ENCODE data around the gene CNNM4.

DNA sequence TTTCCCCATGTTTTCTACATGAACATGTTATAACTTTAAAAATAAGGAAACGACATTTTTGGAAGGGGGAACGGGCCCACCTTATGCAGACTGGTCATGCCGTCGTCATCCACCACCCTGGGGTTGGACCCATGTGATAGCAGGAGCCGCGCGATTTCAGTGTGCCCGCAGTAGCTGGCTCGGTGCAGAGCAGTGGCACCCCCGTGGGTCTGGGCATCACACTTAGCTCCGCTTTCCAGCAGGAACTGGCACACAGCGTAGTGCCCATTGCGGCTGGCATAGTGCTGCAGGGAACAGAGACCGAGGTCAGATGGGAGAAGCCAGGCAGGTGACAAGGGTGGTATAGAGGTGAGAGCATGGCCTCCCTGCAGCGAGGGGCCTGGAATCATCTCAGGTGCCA, 92.6 kb downstream of the CNNM4 start:
- TF ChIP-seq, protein P1, sequence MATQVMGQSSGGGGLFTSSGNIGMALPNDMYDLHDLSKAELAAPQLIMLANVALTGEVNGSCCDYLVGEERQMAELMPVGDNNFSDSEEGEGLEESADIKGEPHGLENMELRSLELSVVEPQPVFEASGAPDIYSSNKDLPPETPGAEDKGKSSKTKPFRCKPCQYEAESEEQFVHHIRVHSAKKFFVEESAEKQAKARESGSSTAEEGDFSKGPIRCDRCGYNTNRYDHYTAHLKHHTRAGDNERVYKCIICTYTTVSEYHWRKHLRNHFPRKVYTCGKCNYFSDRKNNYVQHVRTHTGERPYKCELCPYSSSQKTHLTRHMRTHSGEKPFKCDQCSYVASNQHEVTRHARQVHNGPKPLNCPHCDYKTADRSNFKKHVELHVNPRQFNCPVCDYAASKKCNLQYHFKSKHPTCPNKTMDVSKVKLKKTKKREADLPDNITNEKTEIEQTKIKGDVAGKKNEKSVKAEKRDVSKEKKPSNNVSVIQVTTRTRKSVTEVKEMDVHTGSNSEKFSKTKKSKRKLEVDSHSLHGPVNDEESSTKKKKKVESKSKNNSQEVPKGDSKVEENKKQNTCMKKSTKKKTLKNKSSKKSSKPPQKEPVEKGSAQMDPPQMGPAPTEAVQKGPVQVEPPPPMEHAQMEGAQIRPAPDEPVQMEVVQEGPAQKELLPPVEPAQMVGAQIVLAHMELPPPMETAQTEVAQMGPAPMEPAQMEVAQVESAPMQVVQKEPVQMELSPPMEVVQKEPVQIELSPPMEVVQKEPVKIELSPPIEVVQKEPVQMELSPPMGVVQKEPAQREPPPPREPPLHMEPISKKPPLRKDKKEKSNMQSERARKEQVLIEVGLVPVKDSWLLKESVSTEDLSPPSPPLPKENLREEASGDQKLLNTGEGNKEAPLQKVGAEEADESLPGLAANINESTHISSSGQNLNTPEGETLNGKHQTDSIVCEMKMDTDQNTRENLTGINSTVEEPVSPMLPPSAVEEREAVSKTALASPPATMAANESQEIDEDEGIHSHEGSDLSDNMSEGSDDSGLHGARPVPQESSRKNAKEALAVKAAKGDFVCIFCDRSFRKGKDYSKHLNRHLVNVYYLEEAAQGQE (tag by site-specific recombination; IDR thresholded peaks at IDR 0.05) = no peak
- TF ChIP-seq, protein P2, sequence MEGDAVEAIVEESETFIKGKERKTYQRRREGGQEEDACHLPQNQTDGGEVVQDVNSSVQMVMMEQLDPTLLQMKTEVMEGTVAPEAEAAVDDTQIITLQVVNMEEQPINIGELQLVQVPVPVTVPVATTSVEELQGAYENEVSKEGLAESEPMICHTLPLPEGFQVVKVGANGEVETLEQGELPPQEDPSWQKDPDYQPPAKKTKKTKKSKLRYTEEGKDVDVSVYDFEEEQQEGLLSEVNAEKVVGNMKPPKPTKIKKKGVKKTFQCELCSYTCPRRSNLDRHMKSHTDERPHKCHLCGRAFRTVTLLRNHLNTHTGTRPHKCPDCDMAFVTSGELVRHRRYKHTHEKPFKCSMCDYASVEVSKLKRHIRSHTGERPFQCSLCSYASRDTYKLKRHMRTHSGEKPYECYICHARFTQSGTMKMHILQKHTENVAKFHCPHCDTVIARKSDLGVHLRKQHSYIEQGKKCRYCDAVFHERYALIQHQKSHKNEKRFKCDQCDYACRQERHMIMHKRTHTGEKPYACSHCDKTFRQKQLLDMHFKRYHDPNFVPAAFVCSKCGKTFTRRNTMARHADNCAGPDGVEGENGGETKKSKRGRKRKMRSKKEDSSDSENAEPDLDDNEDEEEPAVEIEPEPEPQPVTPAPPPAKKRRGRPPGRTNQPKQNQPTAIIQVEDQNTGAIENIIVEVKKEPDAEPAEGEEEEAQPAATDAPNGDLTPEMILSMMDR (tag by site-specific recombination; IDR thresholded peaks at IDR 0.05) = no peak
